ENCODE measurements around the gene METRNL.
"Not testable (repeated sequence)": the region's sequence is repeated elsewhere in the genome, so short reads cannot be mapped to it uniquely, and the experiment has no call there.

Gene METRNL, protein sequence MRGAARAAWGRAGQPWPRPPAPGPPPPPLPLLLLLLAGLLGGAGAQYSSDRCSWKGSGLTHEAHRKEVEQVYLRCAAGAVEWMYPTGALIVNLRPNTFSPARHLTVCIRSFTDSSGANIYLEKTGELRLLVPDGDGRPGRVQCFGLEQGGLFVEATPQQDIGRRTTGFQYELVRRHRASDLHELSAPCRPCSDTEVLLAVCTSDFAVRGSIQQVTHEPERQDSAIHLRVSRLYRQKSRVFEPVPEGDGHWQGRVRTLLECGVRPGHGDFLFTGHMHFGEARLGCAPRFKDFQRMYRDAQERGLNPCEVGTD

DNA sequence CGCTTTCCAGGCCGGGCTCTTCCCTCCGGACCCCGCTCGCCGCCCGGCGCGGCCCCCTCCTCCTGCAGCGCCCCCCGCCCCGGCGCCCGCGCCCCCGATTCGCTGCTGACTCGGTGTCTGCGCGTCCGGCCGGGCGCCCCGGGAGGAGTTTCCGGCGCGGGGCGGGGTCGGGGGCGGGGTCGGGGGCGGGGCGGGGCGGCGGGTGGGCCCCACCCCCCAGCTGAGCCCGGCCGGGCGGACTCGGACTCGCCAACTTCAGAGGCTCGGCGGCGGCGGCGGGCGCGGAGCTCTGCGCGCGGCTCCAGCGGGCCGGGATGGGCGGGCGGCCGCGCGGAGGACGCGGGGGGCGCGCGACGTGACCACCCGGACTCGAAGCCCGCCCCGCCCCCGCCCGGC is at the start of gene METRNL:
Gene METRNL (plus strand): TSS at position 258 of the 396 bp plus-strand sequence. CDS start 207 bp downstream, outside the sequence.
- FAIRE-seq: no peak

DNA sequence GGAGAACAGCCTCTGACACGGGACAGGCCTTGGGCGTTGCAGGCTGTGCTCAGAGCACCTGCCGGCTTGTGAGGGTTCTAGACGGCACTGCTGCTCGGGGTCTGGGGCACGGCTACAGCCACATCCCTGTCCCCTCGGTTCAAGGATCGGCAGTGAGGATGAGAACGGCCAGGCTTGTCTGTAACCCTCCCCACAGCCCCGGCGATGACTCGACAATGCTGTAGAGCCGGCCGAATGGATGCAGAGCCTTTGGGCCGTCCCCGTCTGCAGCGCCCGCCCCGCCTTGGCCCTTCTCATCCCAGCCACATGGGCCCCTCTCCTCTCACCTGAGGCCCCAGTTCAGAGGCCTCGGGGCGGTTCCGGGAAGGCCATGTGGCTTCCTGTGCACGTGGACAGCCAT is 49.0 kb upstream of the METRNL start:
- FAIRE-seq: no peak

DNA sequence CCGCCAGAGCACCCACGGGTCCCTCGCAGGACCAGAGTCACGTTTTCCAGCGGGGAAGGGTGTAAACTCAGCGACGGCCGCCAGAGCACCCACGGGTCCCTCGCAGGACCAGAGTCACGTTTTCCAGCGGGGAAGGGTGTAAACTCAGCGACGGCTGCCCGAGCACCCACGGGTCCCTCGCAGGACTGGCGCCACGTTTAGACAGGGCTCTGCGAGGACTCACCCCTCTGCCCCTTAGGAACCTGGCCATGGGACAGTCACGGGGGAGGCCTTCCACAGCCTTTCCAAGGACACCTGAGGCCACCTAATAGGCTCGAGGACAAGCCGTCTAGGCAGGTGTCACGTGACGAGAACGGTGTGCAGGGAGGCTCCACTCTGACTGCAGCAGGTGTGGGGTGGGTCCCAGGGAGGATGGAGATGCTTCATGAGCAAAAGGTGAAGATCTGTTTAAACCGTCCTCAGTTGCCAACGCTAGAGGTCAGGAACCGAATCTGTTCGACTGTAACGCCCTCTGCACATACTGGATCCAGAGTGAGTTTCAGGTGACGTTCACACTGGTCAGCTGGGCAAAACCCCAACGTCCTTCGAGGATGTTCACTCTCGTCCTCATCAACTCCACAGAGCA is 48.0 kb upstream of the METRNL start:
- FAIRE-seq: no peak

DNA sequence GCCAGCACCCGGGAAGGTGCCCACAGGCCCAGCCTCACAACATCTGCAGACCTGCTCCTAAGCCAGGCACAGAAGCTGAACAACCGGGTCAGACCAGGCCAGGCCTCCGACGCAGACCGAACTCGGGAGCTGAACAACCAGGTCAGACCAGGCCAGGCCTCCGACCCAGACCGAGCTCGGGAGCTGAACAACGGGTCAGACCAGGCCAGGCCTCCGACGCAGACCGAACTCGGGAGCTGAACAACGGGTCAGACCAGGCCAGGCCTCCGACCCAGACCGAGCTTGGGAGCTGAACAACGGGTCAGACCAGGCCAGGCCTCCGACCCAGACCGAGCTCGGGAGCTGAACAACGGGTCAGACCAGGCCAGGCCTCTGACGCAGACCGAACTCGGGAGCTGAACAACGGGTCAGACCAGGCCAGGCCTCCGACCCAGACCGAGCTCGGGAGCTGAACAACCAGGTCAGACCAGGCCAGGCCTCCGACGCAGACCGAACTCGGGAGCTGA is 47.4 kb upstream of the METRNL start:
- not testable (repeated sequence) for FAIRE-seq

DNA sequence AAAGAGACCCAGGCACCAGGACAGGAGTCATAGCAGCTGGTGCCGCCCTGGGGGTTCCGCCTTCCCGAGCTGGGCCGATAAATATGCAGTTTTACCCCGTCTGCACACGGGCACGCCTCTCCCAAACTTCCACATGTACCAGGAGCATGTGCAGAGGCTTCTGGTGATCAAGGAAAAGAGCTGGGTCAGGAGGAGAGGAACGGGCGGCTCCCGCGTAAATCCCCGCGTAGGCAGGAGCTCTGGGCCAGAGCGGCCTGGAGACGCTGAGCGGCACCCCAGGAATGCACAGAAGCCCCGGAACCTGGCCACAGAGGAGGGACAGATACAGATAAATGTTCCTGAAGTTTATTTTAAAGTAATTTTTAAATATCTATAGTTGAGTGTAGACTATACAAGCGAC is 46.6 kb upstream of the METRNL start:
- FAIRE-seq: no peak

DNA sequence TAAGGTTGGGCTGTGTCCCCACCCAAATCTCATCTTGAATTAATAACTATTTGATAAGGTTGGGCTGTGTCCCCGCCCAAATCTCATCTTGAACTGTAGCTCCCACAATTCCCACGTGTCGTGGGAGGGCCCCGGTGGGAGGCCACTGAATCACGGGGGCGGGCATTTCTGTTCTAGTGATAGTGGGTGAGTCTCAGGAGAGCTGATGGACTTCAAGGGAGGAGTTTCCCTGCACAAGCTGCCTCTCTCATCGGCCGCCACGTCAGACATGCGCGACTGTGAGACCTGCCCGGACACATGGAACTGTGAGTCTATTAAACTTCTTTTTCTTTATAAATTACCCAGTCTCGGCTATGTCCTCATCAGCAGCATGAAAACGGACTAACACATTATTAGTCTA is 44.9 kb upstream of the METRNL start:
- no peak for FAIRE-seq

DNA sequence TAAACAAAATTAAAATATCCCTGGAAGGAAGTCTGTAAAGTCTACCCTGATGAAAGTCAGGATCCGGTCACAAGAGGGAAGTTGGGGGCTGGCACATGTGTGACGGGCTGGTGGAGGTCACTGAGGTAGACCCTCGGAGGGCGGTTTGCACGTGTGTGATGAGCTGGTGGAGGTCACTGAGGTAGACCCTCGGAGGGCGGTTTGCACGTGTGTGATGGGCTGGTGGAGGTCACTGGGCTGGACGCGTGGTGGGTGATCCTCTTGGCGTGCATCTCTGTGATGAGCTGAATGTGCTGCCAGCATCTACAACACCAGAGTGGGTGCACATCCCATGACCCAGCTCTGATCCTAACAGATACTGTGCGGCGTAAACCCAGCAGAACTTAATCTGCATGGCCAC is 43.7 kb upstream of the METRNL start:
- no peak for FAIRE-seq

DNA sequence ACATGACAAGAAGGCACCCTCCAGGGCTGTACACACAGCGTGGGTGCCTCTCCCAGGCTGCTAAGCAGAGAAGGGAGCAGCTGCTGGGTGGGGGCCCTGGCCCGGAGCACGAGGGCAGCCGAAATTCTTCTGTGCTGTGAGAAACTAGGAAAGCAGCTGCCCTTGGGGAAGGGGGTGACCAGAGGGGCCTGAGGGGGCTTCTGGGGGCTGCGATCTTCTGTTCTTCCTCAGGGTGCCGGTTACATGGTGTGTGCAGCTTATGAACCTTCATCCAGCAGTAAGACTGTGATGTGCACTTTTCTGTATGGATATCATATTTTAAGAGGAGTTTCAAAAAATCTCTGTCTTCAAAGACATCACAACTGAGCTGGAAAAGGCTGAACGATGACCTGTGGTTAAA is 43.2 kb upstream of the METRNL start:
- FAIRE-seq: no peak

DNA sequence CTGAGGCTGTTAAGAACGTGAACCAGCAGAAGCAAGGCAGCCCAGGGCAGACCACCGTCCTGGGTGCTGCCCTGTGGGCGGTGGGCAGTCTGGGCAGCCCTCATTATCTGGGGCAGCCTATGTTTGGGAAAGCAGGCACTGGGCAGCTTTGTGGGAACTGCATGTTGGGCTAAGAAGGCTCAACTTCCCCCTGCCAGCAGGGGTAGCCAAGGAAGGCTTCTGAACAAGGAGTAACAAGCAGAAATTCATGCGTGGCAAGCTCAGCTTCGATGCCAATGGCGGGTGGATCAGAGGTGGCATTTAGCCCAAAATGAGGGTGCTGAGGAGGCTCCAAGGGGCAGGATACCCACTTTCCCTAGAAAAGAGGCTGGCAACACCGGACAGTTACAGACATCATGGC is 42.7 kb upstream of the METRNL start:
- no peak for FAIRE-seq

DNA sequence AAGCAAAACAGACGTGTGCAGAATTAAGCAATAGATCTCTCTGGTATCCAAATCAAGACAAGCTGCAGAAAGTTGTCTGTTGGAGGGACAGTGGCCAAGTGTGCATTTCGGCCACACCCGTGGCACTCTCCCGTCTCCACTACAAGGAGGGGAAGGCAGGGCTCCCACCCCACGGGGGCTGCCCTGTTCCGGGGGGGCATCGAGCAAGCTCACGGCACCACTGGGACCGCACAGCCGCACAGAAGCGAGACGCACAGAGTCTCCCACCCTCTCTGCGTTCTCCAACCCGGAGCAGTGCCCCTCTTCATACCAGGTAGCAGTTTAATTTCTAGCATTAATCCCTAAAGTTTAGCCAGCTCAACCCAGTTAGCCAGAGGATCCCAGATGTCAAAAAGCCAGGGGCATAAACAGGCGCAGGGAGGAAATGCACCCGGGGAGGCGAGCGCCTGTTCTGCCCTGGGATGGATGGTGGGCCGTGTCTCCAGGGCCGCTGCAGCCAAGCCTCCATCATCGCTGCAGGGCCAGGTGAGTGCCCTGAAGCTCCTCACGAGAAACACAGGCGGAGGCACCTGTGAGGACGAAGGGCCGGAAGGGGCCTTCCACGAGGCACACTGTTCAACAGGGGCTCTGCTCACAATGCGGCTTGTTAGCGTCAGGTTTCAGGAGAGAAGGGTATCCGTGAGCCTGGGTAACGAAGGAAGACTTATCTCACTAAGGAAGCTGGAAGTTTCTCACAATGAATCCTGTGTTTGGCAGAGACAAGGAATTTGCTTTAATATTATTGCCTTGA is 42.1 kb upstream of the METRNL start:
- FAIRE-seq: no peak

DNA sequence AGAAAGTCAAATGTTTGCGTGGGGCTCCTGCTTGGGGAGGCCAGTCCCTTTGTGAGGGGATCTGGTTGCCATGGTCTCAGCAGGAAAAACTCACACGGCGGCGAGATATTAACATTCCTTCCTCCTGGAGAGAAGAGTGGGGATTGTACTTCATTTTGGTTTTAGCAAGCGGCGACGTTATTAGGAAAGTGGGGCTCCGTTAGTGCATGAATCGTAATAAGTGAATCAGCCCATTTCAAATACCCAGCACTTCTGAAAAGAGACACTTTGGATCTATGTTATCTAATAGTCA is 41.6 kb upstream of the METRNL start:
- FAIRE-seq: no peak

DNA sequence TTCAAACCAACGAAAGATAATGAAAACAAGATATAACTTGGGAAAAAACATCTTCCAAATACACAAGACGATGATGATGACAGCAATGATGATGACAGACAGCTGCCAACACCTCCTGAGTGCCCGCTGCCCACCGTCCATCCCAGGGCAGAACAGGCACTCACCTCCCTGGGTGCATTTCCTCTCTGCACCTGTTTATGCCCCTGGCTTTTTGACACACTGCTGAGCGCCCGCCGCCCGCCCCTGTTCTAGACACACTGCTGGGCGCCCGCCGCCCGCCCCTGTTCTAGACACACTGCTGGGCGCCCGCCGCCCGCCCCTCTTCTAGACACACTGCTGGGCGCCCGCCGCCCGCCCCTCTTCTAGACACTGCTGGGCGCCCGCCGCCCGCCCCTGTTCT is 40.4 kb upstream of the METRNL start:
- FAIRE-seq: not testable (repeated sequence)

DNA sequence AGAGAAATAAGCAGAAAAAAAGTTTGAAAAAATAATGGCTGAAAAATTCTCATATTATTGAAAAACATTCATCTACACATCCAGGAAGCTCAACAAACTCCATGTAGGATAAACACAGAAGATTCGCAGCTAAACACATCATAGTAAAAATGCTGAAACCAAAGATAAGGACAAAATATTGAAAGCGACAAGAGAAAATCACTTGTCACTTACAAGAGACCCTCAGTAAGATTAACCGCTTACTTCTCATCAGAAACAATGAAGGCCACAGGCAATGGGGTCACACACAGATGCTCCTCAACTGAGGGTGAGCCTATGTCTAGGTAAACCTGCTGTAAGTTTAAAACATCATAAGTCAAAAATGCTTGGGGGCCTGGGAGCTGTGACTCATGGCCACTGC is 38.1 kb upstream of the METRNL start:
- no peak for FAIRE-seq

DNA sequence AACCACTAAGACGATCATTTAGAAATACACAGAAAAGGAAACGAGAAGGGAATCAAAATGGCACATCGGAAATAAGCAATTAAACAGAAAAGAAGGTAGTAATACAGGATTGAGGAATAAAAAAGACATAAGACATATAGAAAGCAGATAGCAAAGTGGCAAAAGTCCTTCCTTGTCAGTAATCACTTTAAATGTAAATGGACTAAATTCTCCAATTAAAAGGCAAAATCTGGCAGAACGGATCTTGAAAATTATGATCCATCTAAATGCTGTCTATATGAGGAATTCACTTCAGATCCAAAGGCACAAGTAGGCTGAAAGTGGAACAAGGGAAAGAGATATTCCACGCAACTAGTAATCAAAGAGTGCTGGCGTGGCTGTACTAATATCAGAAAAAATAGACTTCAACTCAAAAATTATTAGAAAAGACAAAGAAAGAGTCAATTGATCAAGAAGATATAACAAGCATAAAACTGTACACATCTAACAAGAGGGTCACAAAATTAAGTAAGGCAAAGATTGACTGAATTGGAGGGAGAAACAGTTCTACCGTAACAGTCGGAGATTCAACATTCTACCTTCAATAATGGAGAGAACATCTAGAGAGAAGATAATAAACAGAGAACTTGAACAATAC is 36.8 kb upstream of the METRNL start:
- FAIRE-seq: no peak

DNA sequence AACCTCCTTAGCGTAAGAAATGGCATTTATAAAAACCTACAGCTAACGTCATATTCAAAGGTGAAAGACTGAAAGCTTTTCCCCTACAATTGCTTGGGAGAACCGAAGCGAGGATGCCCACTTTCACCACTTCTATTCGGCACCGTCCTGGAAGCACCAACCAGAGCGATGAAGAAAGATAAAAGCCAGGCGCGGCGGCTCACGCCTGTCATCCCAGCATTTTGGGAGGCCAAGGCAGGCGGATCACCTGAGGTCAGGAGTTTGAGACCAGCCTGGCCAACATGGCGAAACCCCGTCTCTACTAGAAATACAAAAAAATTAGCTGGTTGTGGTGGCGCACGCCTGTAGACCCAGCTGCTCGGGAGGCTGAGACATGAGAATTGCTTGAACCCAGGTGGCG is 34.9 kb upstream of the METRNL start:
- FAIRE-seq: not testable (repeated sequence)

DNA sequence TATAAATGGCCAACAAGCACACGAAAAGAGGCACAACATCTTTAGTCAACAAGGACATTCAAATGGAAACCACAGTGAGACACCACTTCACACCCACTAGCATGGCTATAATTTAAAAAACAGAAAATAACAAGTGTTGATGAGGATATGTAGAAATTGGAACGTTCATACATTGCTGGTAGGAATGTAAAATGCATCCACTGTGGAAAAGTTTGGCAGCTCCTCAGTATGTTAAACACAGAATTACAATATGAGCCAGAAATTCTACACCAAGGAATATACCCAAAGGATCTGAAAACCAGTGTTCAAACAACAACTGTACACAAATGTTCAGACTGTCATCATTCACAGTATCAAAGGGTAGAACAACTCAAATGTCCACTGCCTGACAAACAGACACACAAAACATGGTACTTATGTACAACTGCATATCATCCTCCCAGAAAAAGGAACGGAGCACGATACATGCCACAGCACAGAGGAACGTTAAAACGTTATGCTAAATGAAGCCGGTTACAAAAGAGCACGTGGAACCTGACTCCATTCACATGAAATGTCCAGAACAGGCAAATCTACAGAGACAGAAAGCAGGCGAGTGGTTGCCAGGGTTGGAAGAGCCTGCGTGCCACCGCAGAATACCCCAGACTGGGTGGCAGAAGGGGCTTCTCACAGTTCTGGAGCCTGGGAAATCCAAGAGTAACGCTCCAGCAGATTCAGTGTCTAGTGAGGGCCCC is 32.8 kb upstream of the METRNL start:
- FAIRE-seq: no peak

DNA sequence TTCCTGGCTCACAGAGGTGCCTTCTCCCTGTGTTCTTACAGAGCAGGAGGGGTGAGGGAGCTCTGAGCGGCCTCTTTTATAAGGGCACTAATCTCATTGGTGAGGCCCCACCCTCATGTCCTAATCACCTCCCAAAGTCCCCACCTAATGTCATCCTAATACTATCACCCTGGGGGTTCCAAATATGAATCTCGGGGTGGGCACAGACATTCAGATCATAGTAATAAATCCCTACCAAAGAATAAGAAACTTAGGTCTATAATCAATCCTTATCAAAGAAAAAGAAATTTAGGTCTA is 32.3 kb upstream of the METRNL start:
- no peak for FAIRE-seq

DNA sequence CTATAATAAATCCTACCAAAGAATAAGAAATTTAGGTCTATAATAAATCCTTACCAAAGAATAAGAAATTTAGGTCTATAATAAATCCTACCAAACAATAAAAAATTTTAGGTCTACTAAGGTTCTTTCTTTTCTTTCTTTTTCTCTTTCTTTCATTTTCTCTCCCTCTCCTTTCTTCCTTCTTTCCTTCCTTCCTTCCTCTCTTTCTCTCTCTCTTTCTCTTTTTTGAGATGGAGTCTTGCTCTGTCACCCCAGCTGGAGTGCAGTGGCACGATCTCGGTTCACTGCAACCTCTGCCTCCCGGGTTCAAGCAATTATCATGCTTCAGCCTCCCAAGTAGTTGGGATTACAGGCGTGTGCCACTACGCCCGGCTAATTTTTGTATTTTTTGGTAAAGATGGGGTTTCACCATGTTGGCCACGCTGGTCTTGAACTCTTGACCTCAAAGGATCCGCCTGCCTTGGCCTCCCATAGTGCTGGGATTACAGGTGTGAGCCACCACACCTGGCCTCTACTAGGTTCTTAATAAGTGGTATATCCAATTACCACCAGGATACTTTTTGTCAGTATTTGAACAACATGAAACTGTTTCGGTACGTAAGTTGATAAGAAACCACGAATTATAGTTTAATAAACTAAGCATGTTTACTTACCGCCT is 31.5 kb upstream of the METRNL start:
- FAIRE-seq: not testable (repeated sequence)

DNA sequence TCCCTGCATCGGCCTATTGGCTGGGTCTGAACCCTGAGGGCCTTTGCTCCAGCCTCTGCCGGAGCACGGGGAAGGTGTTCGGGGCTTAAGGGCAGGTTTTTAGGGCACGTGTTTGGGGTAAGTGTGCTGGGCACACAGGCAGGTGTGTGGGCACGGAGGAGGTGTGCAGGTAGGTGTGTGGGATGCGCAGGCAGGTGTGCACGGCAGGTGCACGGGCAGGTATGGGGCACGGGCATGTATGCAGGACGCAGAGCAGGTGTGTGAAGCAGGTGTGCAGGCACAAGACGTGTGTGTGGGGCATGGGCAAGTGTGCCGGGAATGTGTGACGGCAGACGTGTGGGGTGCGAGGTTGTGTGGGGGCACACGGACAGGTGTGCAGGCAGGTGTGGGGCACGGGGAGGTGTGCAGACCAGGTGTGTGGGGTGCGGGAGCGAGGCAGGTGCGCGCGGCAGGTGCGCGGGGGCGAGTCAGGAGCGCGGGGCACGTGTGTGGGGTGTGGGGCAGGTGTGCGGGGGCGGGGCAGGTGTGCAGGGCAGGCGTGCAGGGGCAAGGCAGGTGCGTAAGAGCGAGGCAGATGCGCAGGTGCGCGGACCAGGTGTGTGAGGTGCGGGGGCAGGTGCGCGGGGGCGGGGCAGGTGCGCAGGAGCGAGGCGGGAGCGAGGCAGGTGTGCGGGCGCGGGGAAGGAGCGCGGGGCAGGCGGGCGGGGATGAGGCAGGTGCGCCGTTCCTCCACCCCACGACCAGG is 28.6 kb upstream of the METRNL start:
- no peak for FAIRE-seq

DNA sequence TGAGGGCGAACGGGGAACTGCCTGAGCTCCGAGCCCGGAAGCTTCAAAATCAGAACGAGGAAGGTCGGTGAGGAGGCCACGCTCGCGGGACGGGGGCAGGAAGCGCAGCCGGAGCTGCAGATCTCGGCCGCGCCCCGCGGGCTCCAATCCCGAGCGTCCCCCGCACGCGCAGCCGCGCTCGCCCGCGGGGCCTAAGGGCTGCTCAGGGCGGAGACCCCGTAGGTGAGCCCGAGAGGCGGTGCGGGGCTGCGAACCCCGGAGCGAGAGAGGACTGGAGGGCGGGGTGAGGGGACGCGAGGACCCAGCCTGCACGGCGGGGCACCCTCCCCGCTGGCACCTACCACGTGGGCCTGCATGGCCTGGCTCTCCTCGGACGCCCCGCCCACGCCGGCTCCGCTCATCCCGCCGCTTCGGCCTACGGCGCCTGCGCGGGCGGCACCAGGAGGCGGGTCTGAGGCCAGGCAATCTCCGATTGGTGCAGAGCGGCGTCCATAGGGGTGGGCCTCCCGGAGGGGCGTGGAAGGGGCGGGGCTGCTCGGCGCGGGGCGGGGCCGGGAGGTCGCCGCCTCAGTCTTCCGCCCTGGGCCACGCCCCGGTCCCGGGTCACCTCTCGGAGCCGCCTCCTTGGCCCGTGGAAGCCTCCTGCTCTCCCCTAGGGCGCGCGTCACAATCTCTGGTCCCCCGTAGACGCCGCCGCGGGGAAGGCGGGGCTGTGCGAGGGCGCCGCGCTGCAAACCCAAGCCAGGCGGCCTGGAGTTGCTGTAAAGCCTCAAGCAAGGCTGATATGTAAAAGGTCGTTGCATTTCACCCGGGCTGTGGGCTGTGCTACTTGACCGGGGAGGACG is 27.8 kb upstream of the METRNL start:
- FAIRE-seq: no peak

DNA sequence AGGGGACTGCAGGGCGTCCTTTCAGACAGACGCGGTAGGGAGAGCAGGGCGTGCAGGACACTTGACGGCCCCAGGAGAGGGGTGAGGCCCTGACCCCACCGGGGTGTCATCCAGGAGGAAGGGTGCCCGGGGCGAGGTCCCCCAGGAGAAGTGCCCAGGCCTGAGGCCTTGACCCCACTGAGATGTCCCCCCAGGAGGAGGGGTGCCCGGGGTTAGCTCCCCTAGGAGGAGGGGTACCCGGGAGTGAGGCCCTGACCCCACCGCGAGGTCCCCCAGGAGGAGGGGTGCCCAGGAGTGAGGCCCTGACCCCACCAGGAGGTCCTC is 27.2 kb upstream of the METRNL start:
- no peak for FAIRE-seq

All from endometrium (tissue), 2 donors.